ENCODE measurements around the gene GNRHR.

GNRHR gene

GRCh38 chr4:67697860-67698687 is 56.1 kb downstream of the GNRHR start:
- DNase-seq = peak; percentile 10

- DNase-seq = no peak
Observed at GRCh38 chr4:67696061-67696460, 58.1 kb downstream of the GNRHR start.

GRCh38 chr4:67694662-67695061 is 59.5 kb downstream of the GNRHR start:
- no peak for DNase-seq

- no peak for DNase-seq
Observed at GRCh38 chr4:67691328-67691727, 62.9 kb downstream of the GNRHR start.

Data from GF-D8 (cell line).